Mucosa of descending colon (tissue), 3 donors: ENCODE measurements around the gene LRRTM4. TPM values are rescaled to one million over a fixed set of nuclear protein-coding genes. Genes with fewer than 3 reads are reported as not detected.
"Not testable (repeated sequence)": the region's sequence is repeated elsewhere in the genome, so short reads cannot be mapped to it uniquely, and the experiment has no call there.

Experiments
- ATAC-seq: fragments of 200-7000 bp; cut with Tn5 transposase; one replicate; pipeline ENCODE4 v1.9.1; 2020; ENCODE audit warnings: mild to moderate bottlenecking, moderate library complexity
- DNase-seq, 3 donors: peaks; one replicate each; pipeline ENCODE4 v3.0.0-alpha.2; 2020
- H3K36me3 ChIP-seq: fragments of 200-600 bp; one replicate; pipeline ENCODE4 v1.8.0; 2021; ENCODE audit warnings: low read depth, mild to moderate bottlenecking
- H3K4me1 ChIP-seq: fragments of 200-600 bp; one replicate; pipeline ENCODE4 v1.8.0; 2021; ENCODE audit warnings: low read depth, mild to moderate bottlenecking
- H3K4me3 ChIP-seq: fragments of 200-600 bp; one replicate; pipeline ENCODE4 v1.8.0; 2021; ENCODE audit warnings: mild to moderate bottlenecking
- H3K9me3 ChIP-seq: fragments of 200-600 bp; one replicate; pipeline ENCODE4 v1.8.0; 2021; ENCODE audit warnings: mild to moderate bottlenecking
- intact Hi-C, 2 donors: fragments of 100-400 bp; cut with DNase I in 1 of 2; cut with micrococcal nuclease in 1 of 2; formaldehyde crosslinking; loops; one replicate each; pipeline versions ENCODE4 v1.11.0 to v1.11.1; 2022; cut with DNase I, micrococcal nuclease
- total RNA-seq, 3 donors: library from RNA; stranded (reverse); fragmentation: NEBNext Ultra II Directional in 2 of 3; extraction: Animal tissue kit (Norgen Biotek cat#: 25700) in 2 of 3; gene quantifications; one replicate each; pipeline versions ENCODE4 v1.2.1 to v1.2.4, GENCODE V29; 2021 to 2023
- TF ChIP-seq, protein P1 (sequence below): fragments of 200-600 bp; IDR thresholded peaks from one replicate; pipeline ENCODE4 v1.8.0; 2022; ENCODE audit warnings: antibody characterized with exemption, mild to moderate bottlenecking
- donor health status: DM: no; HTN: no; CAD: no; lungs with moderate emphysema.
- donor health status: DM: no; HTN: no; CAD: no.
- donor health status: DM: no; HTN: yes; CAD: no.

The LRRTM4 gene
- total RNA-seq, 3 donors from 2014 or later: 0.41 to 1.4 TPM; not detected in 1

DNA sequence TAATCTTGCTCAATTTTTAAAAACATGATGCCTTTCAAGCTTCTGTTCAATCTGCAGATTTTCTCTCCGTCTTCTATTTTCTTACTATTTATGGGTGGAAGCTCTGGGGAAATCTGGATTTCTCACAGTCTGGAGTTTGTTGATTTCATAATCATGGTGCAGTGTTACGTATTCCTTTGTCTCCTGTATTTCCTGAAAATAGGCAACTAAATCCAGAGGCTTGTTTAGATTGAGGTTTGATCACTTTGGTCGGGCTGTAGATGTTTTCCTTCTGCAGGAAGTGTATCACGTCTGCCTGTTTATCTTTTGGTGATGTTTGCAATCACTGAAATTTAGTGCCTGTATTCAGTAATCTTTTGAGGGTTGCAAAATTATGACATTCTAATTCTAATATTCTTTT lies 487.7 kb downstream of the LRRTM4 start:
- Histone ChIP-seq H3K4me1 (no peaks in the 10 kb centered on the region), H3K36me3 (no peaks in the 10 kb centered on the region), H3K9me3 (no peaks in the 10 kb centered on the region), H3K4me3 (no peak overlapping the region)
- TF ChIP-seq, protein P1, sequence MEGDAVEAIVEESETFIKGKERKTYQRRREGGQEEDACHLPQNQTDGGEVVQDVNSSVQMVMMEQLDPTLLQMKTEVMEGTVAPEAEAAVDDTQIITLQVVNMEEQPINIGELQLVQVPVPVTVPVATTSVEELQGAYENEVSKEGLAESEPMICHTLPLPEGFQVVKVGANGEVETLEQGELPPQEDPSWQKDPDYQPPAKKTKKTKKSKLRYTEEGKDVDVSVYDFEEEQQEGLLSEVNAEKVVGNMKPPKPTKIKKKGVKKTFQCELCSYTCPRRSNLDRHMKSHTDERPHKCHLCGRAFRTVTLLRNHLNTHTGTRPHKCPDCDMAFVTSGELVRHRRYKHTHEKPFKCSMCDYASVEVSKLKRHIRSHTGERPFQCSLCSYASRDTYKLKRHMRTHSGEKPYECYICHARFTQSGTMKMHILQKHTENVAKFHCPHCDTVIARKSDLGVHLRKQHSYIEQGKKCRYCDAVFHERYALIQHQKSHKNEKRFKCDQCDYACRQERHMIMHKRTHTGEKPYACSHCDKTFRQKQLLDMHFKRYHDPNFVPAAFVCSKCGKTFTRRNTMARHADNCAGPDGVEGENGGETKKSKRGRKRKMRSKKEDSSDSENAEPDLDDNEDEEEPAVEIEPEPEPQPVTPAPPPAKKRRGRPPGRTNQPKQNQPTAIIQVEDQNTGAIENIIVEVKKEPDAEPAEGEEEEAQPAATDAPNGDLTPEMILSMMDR: no peak
- intact Hi-C loops: no loop called here
- no peak for ATAC-seq
- DNase-seq: no peak

DNA sequence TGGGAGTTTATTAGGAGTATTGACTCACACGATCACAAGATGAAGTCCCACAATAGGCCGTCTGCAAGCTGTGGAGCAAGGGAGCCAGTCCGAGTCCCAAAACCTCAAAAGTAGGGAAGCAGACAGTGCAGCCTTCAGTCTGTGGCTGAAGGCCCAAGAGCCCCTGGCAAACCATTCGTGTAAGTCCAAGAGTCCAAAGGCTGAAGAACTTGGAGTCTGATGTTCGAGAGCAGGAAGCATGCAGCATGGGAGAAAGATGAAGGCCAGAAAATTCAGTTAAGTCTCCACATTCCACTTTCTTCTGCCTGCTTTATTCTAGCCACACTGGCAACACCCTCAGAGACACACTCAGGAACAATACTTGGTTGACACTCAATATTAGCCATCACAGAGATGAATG lies 492.9 kb downstream of the LRRTM4 start:
- H3K4me3 ChIP-seq, DNase-seq, ATAC-seq, intact Hi-C loops, H3K4me1 ChIP-seq, H3K36me3 ChIP-seq, H3K9me3 ChIP-seq: not testable (repeated sequence)

DNA sequence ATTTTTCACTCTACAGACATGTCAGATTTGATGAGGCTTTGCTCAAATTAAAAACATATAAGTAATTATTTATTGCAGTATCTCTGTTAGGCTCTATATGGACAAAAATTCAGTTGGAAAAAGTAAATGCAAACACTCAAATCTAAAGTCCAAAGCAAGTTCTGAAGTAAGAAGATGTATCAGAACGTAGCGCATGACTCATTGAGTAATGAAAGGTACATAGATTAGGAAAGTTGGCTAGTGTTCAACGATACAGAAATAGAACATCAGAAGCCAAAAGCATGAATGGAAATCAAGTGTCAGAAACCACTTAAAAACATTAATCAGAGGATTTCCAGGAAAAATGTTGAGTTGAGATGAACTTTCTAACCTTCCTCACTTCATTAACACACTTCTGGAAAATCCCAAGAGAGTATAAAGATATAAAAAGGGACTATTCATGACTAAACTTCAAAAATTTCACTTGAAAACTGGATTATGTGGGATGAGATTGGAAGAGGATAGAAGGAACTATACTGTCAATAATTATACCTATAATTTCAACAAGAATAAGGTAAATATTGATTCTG lies 494.1 kb downstream of the LRRTM4 start:
- TF ChIP-seq, protein P1: no peak
- Histone ChIP-seq H3K9me3 (no peaks in the 10 kb centered on the region), H3K36me3 (no peaks in the 10 kb centered on the region), H3K4me3 (no peak overlapping the region), H3K4me1 (no peaks in the 10 kb centered on the region)
- intact Hi-C loops: no loop called here
- no peak for ATAC-seq
- DNase-seq: no peak

GRCh38 chr2:77025714-77026113 lies 496.5 kb downstream of the LRRTM4 start:
- no peak for ATAC-seq
- no peak for DNase-seq
- TF ChIP-seq, protein P1: no peak
- Histone ChIP-seq H3K9me3 (no peaks in the 10 kb centered on the region), H3K36me3 (no peaks in the 10 kb centered on the region), H3K4me1 (no peaks in the 10 kb centered on the region), H3K4me3 (no peak overlapping the region)
- intact Hi-C loops: no loop called here

GRCh38 chr2:77021161-77021560 lies 501.0 kb downstream of the LRRTM4 start:
- Histone ChIP-seq H3K9me3 (no peaks in the 10 kb centered on the region), H3K4me1 (no peaks in the 10 kb centered on the region), H3K4me3 (no peak overlapping the region), H3K36me3 (no peaks in the 10 kb centered on the region)
- no peak for ATAC-seq
- TF ChIP-seq, protein P1: no peak
- DNase-seq: no peak
- intact Hi-C loops: no loop called here

DNA sequence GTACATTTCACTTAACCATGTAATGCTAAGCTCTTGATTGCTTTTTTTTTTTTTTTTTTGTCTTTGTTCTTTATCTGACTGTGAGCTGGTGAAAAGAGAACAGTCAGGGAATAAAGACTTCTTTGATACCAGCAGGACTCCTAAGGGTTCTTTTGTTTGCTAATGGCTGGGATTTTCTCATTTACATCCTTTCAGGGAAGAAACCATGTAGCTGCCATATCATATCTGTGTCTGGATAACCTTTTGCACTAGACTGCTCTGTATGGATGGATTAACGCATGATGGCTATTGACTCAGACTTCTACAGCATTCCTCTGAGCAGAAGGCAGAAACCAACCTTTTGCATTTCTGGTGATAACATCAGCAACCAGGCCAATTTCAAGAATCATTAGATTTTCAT lies 504.0 kb downstream of the LRRTM4 start:
- Histone ChIP-seq H3K4me1 (no peaks in the 10 kb centered on the region), H3K4me3 (no peak overlapping the region), H3K36me3 (no peaks in the 10 kb centered on the region), H3K9me3 (no peaks in the 10 kb centered on the region)
- ATAC-seq (no peak), DNase-seq (no peak)
- TF ChIP-seq, protein P1: no peak
- intact Hi-C loops: no loop called here
